HFFc6 (cell line): ENCODE measurements around the gene CALCR. TPM values are rescaled to one million over a fixed set of nuclear protein-coding genes. Genes with fewer than 3 reads are reported as not detected.
"Not testable (repeated sequence)": the region's sequence is repeated elsewhere in the genome, so short reads cannot be mapped to it uniquely, and the experiment has no call there.

ENCODE experiments used
- DNase-seq: peaks from one replicate; pipeline ENCODE4 v3.0.0-alpha.2; 2018
- H3K27ac Mint-ChIP-seq: 2 replicates; pipeline ENCODE4 v1.8.0; 2020; ENCODE audit warnings: mild to moderate bottlenecking, mixed read lengths
- H3K27me3 Mint-ChIP-seq: 2 replicates; pipeline ENCODE4 v1.8.0; 2021; ENCODE audit warnings: mild to moderate bottlenecking, moderate library complexity, mixed read lengths; ENCODE audit not compliant: insufficient read depth
- H3K36me3 Mint-ChIP-seq: 2 replicates; pipeline ENCODE4 v1.8.0; 2021; ENCODE audit warnings: low read depth, mixed read lengths
- H3K4me1 Mint-ChIP-seq: 2 replicates; pipeline ENCODE4 v1.8.0; 2020; ENCODE audit warnings: low read depth, mixed read lengths
- H3K4me3 Mint-ChIP-seq: 2 replicates; pipeline ENCODE4 v1.8.0; 2020; ENCODE audit warnings: mild to moderate bottlenecking, moderate library complexity, mixed read lengths
- H3K9me3 Mint-ChIP-seq: 2 replicates; pipeline ENCODE4 v1.8.0; 2020; ENCODE audit warnings: mild to moderate bottlenecking, mixed read lengths
- CTCF ChIP-seq: fragments of 200-600 bp; sonication (generic); IDR thresholded peaks from 2 replicates; pipeline ENCODE4 v1.5.0; 2021; ENCODE audit warnings: antibody characterized with exemption, mild to moderate bottlenecking
- total RNA-seq, 6 experiments: library from RNA; stranded (reverse); fragmentation: NEBNext Ultra II Directional; extraction: Animal tissue kit (Norgen Biotek cat#: 25700); gene quantifications; 2 replicates in 1 of 6; 3 replicates in 5 of 6; pipeline ENCODE4 v1.2.3, GENCODE V29; 2021

CALCR gene
- total RNA-seq, 6 experiments from 2014 or later: not detected

GRCh38 chr7:93503088-93503487 is 71.4 kb downstream of the CALCR start:
- Mint-ChIP-seq H3K27ac (no peak overlapping the region), H3K9me3 (no peaks in the 10 kb centered on the region), H3K4me1 (no peaks in the 10 kb centered on the region), H3K36me3 (no peaks in the 10 kb centered on the region), H3K27me3 (no peaks in the 10 kb centered on the region; the same call in 1 of the 2 replicates), H3K4me3 (no peak overlapping the region)
- TF ChIP-seq CTCF: no peak
- DNase-seq: no peak

GRCh38 chr7:93491860-93492259 is 82.7 kb downstream of the CALCR start:
- H3K27ac Mint-ChIP-seq, H3K9me3 Mint-ChIP-seq, H3K4me3 Mint-ChIP-seq, H3K4me1 Mint-ChIP-seq, H3K27me3 Mint-ChIP-seq, H3K36me3 Mint-ChIP-seq, DNase-seq: not testable (repeated sequence)

GRCh38 chr7:93476491-93477344 is 97.8 kb downstream of the CALCR start:
- Mint-ChIP-seq H3K27me3 (peaks cover 2% of the 10 kb centered on the region), H3K4me1 (no peaks in the 10 kb centered on the region), H3K9me3 (no peaks in the 10 kb centered on the region), H3K4me3 (no peak overlapping the region), H3K36me3 (no peaks in the 10 kb centered on the region), H3K27ac (no peak overlapping the region)
- TF ChIP-seq CTCF: no peak
- DNase-seq: no peak

- Mint-ChIP-seq H3K9me3 (no peaks in the 10 kb centered on the region), H3K27ac (no peak overlapping the region), H3K4me1 (no peaks in the 10 kb centered on the region), H3K36me3 (no peaks in the 10 kb centered on the region), H3K4me3 (no peak overlapping the region), H3K27me3 (no peaks in the 10 kb centered on the region; the same call in none of the 2 replicates)
- no peak for TF ChIP-seq CTCF
- no peak for DNase-seq
Observed at GRCh38 chr7:93475811-93476210, 98.7 kb downstream of the CALCR start.

DNA sequence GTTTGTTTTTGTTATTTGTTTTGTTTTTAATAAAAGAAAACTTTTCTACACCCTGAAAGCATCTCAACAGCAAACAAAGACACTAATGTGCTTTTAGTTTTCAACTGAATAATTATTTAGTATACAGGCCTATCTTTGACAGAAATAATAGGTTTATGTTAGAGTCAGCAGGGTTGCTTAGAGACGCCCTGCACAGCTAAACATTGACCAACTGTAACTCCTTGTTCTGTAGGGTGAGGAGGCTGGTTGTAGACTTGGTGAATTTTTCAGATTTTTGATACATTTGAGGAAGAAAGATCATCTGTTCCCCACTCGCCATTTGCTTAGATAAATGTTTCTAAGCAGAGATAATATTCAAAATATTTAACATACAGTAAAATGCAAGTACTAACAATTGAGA is 103.1 kb downstream of the CALCR start:
- H3K27me3 Mint-ChIP-seq: peaks cover 2% of the 10 kb centered on the region
- no peaks in the 10 kb centered on the region for H3K9me3 Mint-ChIP-seq
- H3K27ac Mint-ChIP-seq: no peak overlapping the region
- TF ChIP-seq CTCF: no peak
- DNase-seq: no peak
- H3K4me3 Mint-ChIP-seq: no peak overlapping the region
- H3K36me3 Mint-ChIP-seq: no peaks in the 10 kb centered on the region
- no peaks in the 10 kb centered on the region for H3K4me1 Mint-ChIP-seq

DNA sequence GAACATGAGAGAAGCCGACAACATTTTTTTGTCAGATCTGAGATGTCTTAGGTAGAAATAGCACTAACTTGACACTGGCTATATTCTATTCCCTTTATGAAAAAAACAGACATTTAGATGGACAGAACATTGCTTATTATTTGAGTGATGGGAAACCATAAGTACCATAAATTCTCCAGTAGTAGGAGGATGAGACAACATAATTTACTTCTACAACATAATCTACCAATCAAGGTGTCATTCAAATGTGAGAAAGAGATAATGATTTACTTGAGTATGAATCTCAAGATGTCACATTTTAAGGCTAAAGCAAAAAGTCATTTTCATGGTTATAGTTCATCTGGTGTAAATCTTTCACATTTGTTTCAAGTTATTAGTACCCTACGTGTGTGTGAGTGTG is 110.8 kb downstream of the CALCR start:
- no peaks in the 10 kb centered on the region for H3K9me3 Mint-ChIP-seq
- no peak for TF ChIP-seq CTCF
- no peak overlapping the region for H3K4me3 Mint-ChIP-seq
- DNase-seq: no peak
- H3K36me3 Mint-ChIP-seq: no peaks in the 10 kb centered on the region
- peaks cover 6% of the 10 kb centered on the region; the same call in 1 of the 2 replicates for H3K27me3 Mint-ChIP-seq
- H3K4me1 Mint-ChIP-seq: no peaks in the 10 kb centered on the region
- no peak overlapping the region for H3K27ac Mint-ChIP-seq
